Endothelial cell of umbilical vein (primary cell): ENCODE measurements around the gene ZC3H7A. TPM values are rescaled to one million over a fixed set of nuclear protein-coding genes. Genes with fewer than 3 reads are reported as not detected.

Experiments
- BruUV-seq: library from RNA; stranded (reverse); fragments of 400-500 nt; replicated peaks from 2 replicates; lab custom pipeline; 2021; lab: Mats Ljungman, UMichigan
- CTCF ChIA-PET: fragments of 300-600, 350-600 bp; sonication (Branson Sonifier 250); formaldehyde crosslinking; loops from one replicate; lab custom pipeline; 2021; ENCODE audit warnings: antibody characterized with exemption, inconsistent platforms; lab: Charles Lee
- POLR2A ChIA-PET: fragments of 300-600, 350-600 bp; sonication (Branson Sonifier 250); formaldehyde crosslinking; loops from one replicate; lab custom pipeline; 2021; ENCODE audit warnings: antibody characterized with exemption, inconsistent platforms; lab: Charles Lee
- DNase-seq: peaks from one replicate; pipeline ENCODE4 v3.0.0-alpha.2; 2011; ENCODE audit warnings: low read depth, low spot score
- FAIRE-seq: peaks from 2 replicates; lab custom pipeline; 2011; peaks lifted over from hg19 to GRCh38; lab: Jason Lieb, UNC
- H2AFZ ChIP-seq: 2 replicates; pipeline ENCODE4 v1.6.0; 2012; ENCODE audit warnings: low read depth, low read length, control low read depth, inconsistent platforms
- H3K27ac ChIP-seq: 2 replicates; pipeline ENCODE4 v1.5.1; 2011; ENCODE audit warnings: low read depth, mild to moderate bottlenecking, control low read depth, low read length, moderate library complexity; ENCODE audit not compliant: insufficient read depth
- H3K27me3 ChIP-seq, 2 experiments: 2 replicates each; pipeline versions ENCODE4 v1.6.0 to v1.6.1; 2011; ENCODE audit warnings: low read length in 2 of 2, mixed read lengths in 1 of 2; ENCODE audit not compliant: control insufficient read depth in 2 of 2, insufficient read depth in 2 of 2
- H3K36me3 ChIP-seq, 2 experiments: 2 replicates in 1 of 2; 3 replicates in 1 of 2; pipeline ENCODE4 v1.5.1; 2011; ENCODE audit warnings: low read length in 2 of 2, mild to moderate bottlenecking in 1 of 2, moderate library complexity in 1 of 2; ENCODE audit not compliant: control insufficient read depth in 2 of 2, insufficient read depth in 2 of 2; ENCODE audit errors: extremely low read depth in 1 of 2
- H3K4me1 ChIP-seq: 3 replicates; pipeline ENCODE4 v1.5.1; 2011; ENCODE audit warnings: mild to moderate bottlenecking, low read length; ENCODE audit not compliant: control insufficient read depth, insufficient read depth; ENCODE audit errors: extremely low read depth
- H3K4me2 ChIP-seq: 2 replicates; pipeline ENCODE4 v1.6.1; 2011; ENCODE audit warnings: low read length, control low read depth, mixed read lengths; ENCODE audit not compliant: insufficient read depth
- H3K4me3 ChIP-seq, 3 experiments: fragments of 200-600 bp in 1 of 3; sonication (generic), shearing (Covaris generic) in 1 of 3; replicated peaks in 1 of 3; 2 replicates each; pipeline ENCODE4 v1.5.1; 2011 to 2016; ENCODE audit warnings: control low read depth in 3 of 3, low read length in 3 of 3, mild to moderate bottlenecking in 2 of 3, inconsistent platforms in 1 of 3, low read depth in 1 of 3, moderate library complexity in 1 of 3; ENCODE audit not compliant: insufficient read depth in 1 of 3
- H3K79me2 ChIP-seq: 2 replicates; pipeline ENCODE4 v1.6.0; 2012; ENCODE audit warnings: low read length, inconsistent platforms; ENCODE audit not compliant: control insufficient read depth, insufficient read depth
- H3K9ac ChIP-seq: replicated peaks from 2 replicates; pipeline ENCODE3; 2011; ENCODE audit warnings: low read length, control low read depth; ENCODE audit not compliant: insufficient read depth; ENCODE audit errors: extremely low read depth
- H3K9me1 ChIP-seq: replicated peaks from 3 replicates; pipeline ENCODE4 v1.6.0; 2011; ENCODE audit warnings: mild to moderate bottlenecking, low read length; ENCODE audit not compliant: control insufficient read depth, insufficient read depth; ENCODE audit errors: extremely low read depth
- H3K9me3 ChIP-seq: replicated peaks from 2 replicates; pipeline ENCODE4 v1.5.1; 2012; ENCODE audit warnings: low read length, inconsistent platforms; ENCODE audit not compliant: control insufficient read depth, insufficient read depth
- H4K20me1 ChIP-seq: replicated peaks from 2 replicates; pipeline ENCODE3; 2011; ENCODE audit warnings: mild to moderate bottlenecking, low read length; ENCODE audit not compliant: control insufficient read depth, insufficient read depth; ENCODE audit errors: extremely low read depth
- CTCF ChIP-seq, 2 donors: IDR thresholded peaks; 1 replicate in 1 of 2; 2 replicates in 1 of 2; pipeline ENCODE4 v1.5.1; 2011; ENCODE audit warnings: low read length in 2 of 2, mild to moderate bottlenecking in 2 of 2, moderate library complexity in 2 of 2, control low read depth in 1 of 2, inconsistent platforms in 1 of 2, low read depth in 1 of 2; ENCODE audit not compliant: insufficient read depth in 1 of 2; ENCODE audit errors: extremely low read depth in 1 of 2
- EZH2 ChIP-seq: IDR thresholded peaks from 2 replicates; pipeline ENCODE4 v1.6.1; 2012; ENCODE audit warnings: borderline replicate concordance, low read depth, mild to moderate bottlenecking, moderate library complexity, low read length, inconsistent platforms; ENCODE audit not compliant: severe bottlenecking
- FOS ChIP-seq: IDR thresholded peaks from 2 replicates; pipeline ENCODE4 v1.6.1; 2011; ENCODE audit warnings: mild to moderate bottlenecking, low read length, moderate library complexity, borderline replicate concordance; ENCODE audit not compliant: insufficient read depth
- GATA2 ChIP-seq: IDR thresholded peaks from 2 replicates; pipeline ENCODE4 v1.7.0; 2011; ENCODE audit warnings: low read depth, mild to moderate bottlenecking, moderate library complexity, mixed read lengths, low read length; ENCODE audit not compliant: insufficient read length, insufficient read depth
- JUN ChIP-seq: IDR thresholded peaks from 2 replicates; pipeline ENCODE4 v1.6.1; 2011; ENCODE audit warnings: borderline replicate concordance, low read depth; ENCODE audit not compliant: insufficient read length, insufficient read depth
- MAX ChIP-seq: IDR thresholded peaks from 2 replicates; pipeline ENCODE4 v1.6.1; 2011; ENCODE audit not compliant: insufficient read depth, insufficient read length
- MYC ChIP-seq: IDR thresholded peaks from one replicate; pipeline ENCODE4 v1.6.1; 2011; ENCODE audit warnings: mild to moderate bottlenecking, low read depth, low read length
- POLR2A ChIP-seq: IDR thresholded peaks from 2 replicates; pipeline ENCODE4 v1.6.1; 2012; ENCODE audit warnings: low read depth, mild to moderate bottlenecking, control low read depth, low read length
- POLR2AphosphoS5 ChIP-seq: IDR thresholded peaks from 2 replicates; pipeline ENCODE4 v1.6.1; 2012; ENCODE audit warnings: low read depth, mild to moderate bottlenecking, control low read depth, low read length, moderate library complexity; ENCODE audit not compliant: insufficient read depth
- dilution Hi-C: fragments of 300-500 bp; cut with MboI; formaldehyde crosslinking; loops from one replicate; pipeline ENCODE4 v1.15.0; 2019; ENCODE audit warnings: low sequenced_read_pairs; ENCODE audit not compliant: extremely low pct_ligation_motif_present
- intact Hi-C: fragments of 100-400 bp; cut with micrococcal nuclease; formaldehyde crosslinking; loops from one replicate; pipeline ENCODE4 v1.10.0; 2022
- polyA plus RNA-seq, 4 experiments: library from polyadenylated mRNA; depleted of rRNA in 3 of 4; stranded (reverse) in 3 of 4; unstranded in 1 of 4; fragments of >200 nt; gene quantifications; 2 replicates each; pipeline versions ENCODE4 v1.2.1 to v1.2.3, GENCODE V29; 2011 to 2012; ENCODE audit warnings: missing spikeins in 1 of 4
- total RNA-seq: library from RNA; stranded (reverse); gene quantifications from 2 replicates; pipeline ENCODE4 v1.2.3, GENCODE V29; 2021

Gene ZC3H7A
- total and polyA plus RNA-seq, 2 donors (not counting 3 experiments of a cell fraction or from before 2014, with no cell fraction given) = 44.1 to 78.0 TPM

GRCh38 chr16:11794447-11794846, 2.6 kb downstream of the ZC3H7A start:
- peak; percentile 62 for DNase-seq
- Histone ChIP-seq H3K4me1 (peaks cover 32% of the 10 kb centered on the region), H3K4me3 (no peak overlapping the region)

GRCh38 chr16:11793840-11794239, 3.2 kb downstream of the ZC3H7A start:
- Histone ChIP-seq H3K9me1 (no peaks in the 10 kb centered on the region), H3K9ac (no peak overlapping the region), H4K20me1 (peaks cover 3% of the 10 kb centered on the region), H3K27ac (no peak overlapping the region), H3K79me2 (peaks cover 90% of the 10 kb centered on the region), H3K4me2 (peak overlapping the region; percentile 12), H2AFZ (no peak overlapping the region), H3K27me3 (no peaks in the 10 kb centered on the region), H3K4me1 (peaks cover 30% of the 10 kb centered on the region), H3K4me3 (no peak overlapping the region), H3K36me3 (peaks cover 0 to 4% of the 10 kb centered on the region in 2 experiments), H3K9me3 (no peaks in the 10 kb centered on the region)
- DNase-seq = no peak
- no peak for TF ChIP-seq POLR2AphosphoS5
- TF ChIP-seq CTCF (IDR thresholded peaks at IDR 0.05; ENCODE audit: extremely low read depth in 1 of 2, insufficient read depth in 1 of 2, low read depth in 1 of 2, low read length in 2 of 2) = no peak
- TF ChIP-seq MYC = no peak
- no peak for TF ChIP-seq MAX
- no peak for TF ChIP-seq EZH2
- no peak for TF ChIP-seq FOS
- TF ChIP-seq GATA2 = no peak
- no peak for TF ChIP-seq JUN
- no peak for TF ChIP-seq POLR2A
- intact Hi-C loops = no loop called here
- FAIRE-seq = no peak
- CTCF ChIA-PET = interaction anchor here (1.1 kb wide), 1 partner anchor 11 kb away, joined by 3 read pairs; no protein-coding TSS in a partner anchor
- dilution Hi-C loops = no loop called here
- POLR2A ChIA-PET = no interaction called here
- BruUV-seq = no TSS peak

More at GRCh38 chr16:11794447-11794846, 2.6 kb downstream of the ZC3H7A start:
- H3K36me3 ChIP-seq = peaks cover 0 to 4% of the 10 kb centered on the region in 2 experiments
- H3K9me3 ChIP-seq = no peaks in the 10 kb centered on the region
- ChIA-PET CTCF (interaction anchor here (1.1 kb wide), 1 partner anchor 12 kb away, joined by 3 read pairs; no protein-coding TSS in a partner anchor), POLR2A (no interaction called here)
- no peaks in the 10 kb centered on the region for H3K27me3 ChIP-seq
- TF ChIP-seq JUN (no peak), EZH2 (no peak), MAX (no peak), POLR2AphosphoS5 (no peak), GATA2 (no peak), POLR2A (no peak)
- BruUV-seq = no TSS peak
- intact Hi-C loops = no loop called here
- H2AFZ ChIP-seq = no peak overlapping the region
- FAIRE-seq = peak; percentile 21
- no peak overlapping the region for H3K27ac ChIP-seq
- dilution Hi-C loops = no loop called here
- H4K20me1 ChIP-seq = peaks cover 3% of the 10 kb centered on the region
- no peaks in the 10 kb centered on the region for H3K9me1 ChIP-seq
- peaks cover 88% of the 10 kb centered on the region for H3K79me2 ChIP-seq
- peak overlapping the region; percentile 12 for H3K4me2 ChIP-seq
- H3K9ac ChIP-seq = peak overlapping the region; percentile 18
